AG04450 (cell line): ENCODE data around the gene MAPK10. TPM values are rescaled to one million over a fixed set of nuclear protein-coding genes. Genes with fewer than 3 reads are reported as not detected.
"Not testable (repeated sequence)": the region's sequence is repeated elsewhere in the genome, so short reads cannot be mapped to it uniquely, and the experiment has no call there.

Source experiments
- CTCF ChIA-PET: fragments of 300-600, 350-600 bp; formaldehyde crosslinking; extraction: SDS; loops from one replicate; lab custom pipeline; 2022; ENCODE audit warnings: antibody characterized with exemption, inconsistent platforms; lab: Charles Lee
- POLR2A ChIA-PET: fragments of 350-600 bp; formaldehyde crosslinking; extraction: SDS; loops from one replicate; lab custom pipeline; 2021; ENCODE audit warnings: antibody characterized with exemption, inconsistent platforms; lab: Yijun Ruan, JAX
- DNase-seq: peaks from one replicate; pipeline ENCODE4 v3.0.0-alpha.2; 2011; ENCODE audit warnings: low read depth, low spot score
- H3K27ac ChIP-seq: one replicate; pipeline ENCODE4 v1.5.1; 2012; ENCODE audit warnings: low read depth, low read length, control low read depth
- H3K27me3 ChIP-seq: one replicate; pipeline ENCODE4 v1.6.0; 2012; ENCODE audit warnings: low read length; ENCODE audit not compliant: control insufficient read depth, insufficient read depth
- H3K4me3 ChIP-seq: 2 replicates; pipeline ENCODE4 v1.5.1; 2011; ENCODE audit warnings: mild to moderate bottlenecking, low read depth, low read length, control low read depth
- H3K9me3 ChIP-seq: 2 replicates; pipeline ENCODE4 v1.5.1; 2012; ENCODE audit warnings: low read length; ENCODE audit not compliant: control insufficient read depth, insufficient read depth
- CTCF ChIP-seq: IDR thresholded peaks from 2 replicates; pipeline ENCODE4 v1.5.1; 2011; ENCODE audit warnings: low read depth, low read length, control low read depth, inconsistent platforms
- polyA plus RNA-seq: library from polyadenylated mRNA; depleted of rRNA; stranded (reverse); fragments of >200 nt; gene quantifications from 2 replicates; pipeline ENCODE4 v1.2.3, GENCODE V29; 2011

MAPK10 gene
- polyA plus RNA-seq, 1 experiment: 16.3 TPM

GRCh38 chr4:86031927-86032326 lies 327.9 kb downstream of the MAPK10 start:
- DNase-seq: no peak
- Histone ChIP-seq H3K27ac (no peak overlapping the region), H3K9me3 (no peaks in the 10 kb centered on the region), H3K27me3 (no peaks in the 10 kb centered on the region), H3K4me3 (no peak overlapping the region)
- CTCF ChIA-PET: interaction anchor here (0.7 to 2.5 kb wide), 8 partner anchors 11 to 884 kb away, joined by 3 to 12 read pairs (median 7); no protein-coding TSS in a partner anchor
- POLR2A ChIA-PET: no interaction called here
- TF ChIP-seq CTCF: no peak

- no peak for DNase-seq
- H3K9me3 ChIP-seq: no peaks in the 10 kb centered on the region; the same call in 1 of the 2 replicates
- no peaks in the 10 kb centered on the region for H3K27me3 ChIP-seq
- CTCF ChIA-PET: no interaction called here
- H3K27ac ChIP-seq: no peak overlapping the region
- H3K4me3 ChIP-seq: no peak overlapping the region
- POLR2A ChIA-PET: no interaction called here
- TF ChIP-seq CTCF: no peak
Measured at GRCh38 chr4:86026720-86027119, 333.1 kb downstream of the MAPK10 start.

- H3K4me3 ChIP-seq, H3K9me3 ChIP-seq, DNase-seq, H3K27ac ChIP-seq, H3K27me3 ChIP-seq, POLR2A ChIA-PET: not testable (repeated sequence)
- CTCF ChIA-PET: interaction anchor here (1.1 kb wide), 1 partner anchor 274 kb away, joined by 4 read pairs; no protein-coding TSS in a partner anchor
Measured at GRCh38 chr4:86021671-86022070, 338.2 kb downstream of the MAPK10 start.

GRCh38 chr4:86019906-86020305 lies 339.9 kb downstream of the MAPK10 start:
- TF ChIP-seq CTCF: no peak
- DNase-seq: no peak
- CTCF ChIA-PET: interaction anchor here (1.0 to 2.3 kb wide), 3 partner anchors 23 to 272 kb away, joined by 3 to 6 read pairs (median 4); no protein-coding TSS in a partner anchor
- Histone ChIP-seq H3K27ac (no peak overlapping the region), H3K4me3 (no peak overlapping the region), H3K27me3 (no peaks in the 10 kb centered on the region), H3K9me3 (no peaks in the 10 kb centered on the region; the same call in 1 of the 2 replicates)
- POLR2A ChIA-PET: no interaction called here

- ChIA-PET POLR2A (no interaction called here), CTCF (interaction anchor here (2.3 kb wide), 1 partner anchor 271 kb away, joined by 6 read pairs; no protein-coding TSS in a partner anchor)
- no peak overlapping the region for H3K27ac ChIP-seq
- H3K4me3 ChIP-seq: no peak overlapping the region
- no peaks in the 10 kb centered on the region for H3K27me3 ChIP-seq
- DNase-seq: no peak
- no peaks in the 10 kb centered on the region; the same call in 1 of the 2 replicates for H3K9me3 ChIP-seq
- TF ChIP-seq CTCF: no peak
Measured at GRCh38 chr4:86019362-86019761, 340.5 kb downstream of the MAPK10 start.
